Measurements from ENCODE around the gene HGF. TPM values are rescaled to one million over a fixed set of nuclear protein-coding genes. Genes with fewer than 3 reads are reported as not detected.

HGF gene
- total RNA-seq, 1 donor from 2014 or later: not detected

GRCh38 chr7:81776161-81776560 lies 6.3 kb upstream of the HGF start:
- no peak for DNase-seq (ENCODE audit: low read depth)
- TF ChIP-seq CTCF (conservative IDR thresholded peaks at IDR 0.05; ENCODE audit: low read depth, low read length): no peak
- H3K4me3 ChIP-seq (ENCODE audit: low read depth, low read length): no peak overlapping the region

DNA sequence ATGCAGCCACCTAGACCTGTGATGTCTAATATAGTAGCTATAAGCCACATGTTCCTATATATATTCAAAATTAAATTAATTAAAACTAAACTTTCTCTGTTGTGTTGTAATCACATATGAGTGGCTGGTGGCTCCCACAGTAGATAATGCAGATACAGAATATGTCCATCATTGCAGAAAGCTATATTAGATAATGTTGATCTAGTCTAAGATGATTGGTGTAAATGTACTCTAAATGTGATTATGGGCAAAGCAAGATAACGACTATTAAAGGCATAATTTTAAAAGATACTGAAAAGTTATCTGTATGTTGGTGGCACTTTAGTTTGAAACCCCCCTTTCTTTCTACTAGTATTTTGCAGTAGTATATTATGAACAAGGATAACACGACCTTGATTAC lies 5.7 kb upstream of the HGF start:
- H3K4me3 ChIP-seq (ENCODE audit: low read depth, low read length): no peak overlapping the region
- no peak for DNase-seq (ENCODE audit: low read depth)
- TF ChIP-seq CTCF (conservative IDR thresholded peaks at IDR 0.05; ENCODE audit: low read depth, low read length): no peak

GRCh38 chr7:81774551-81774950 lies 4.7 kb upstream of the HGF start:
- DNase-seq (ENCODE audit: low read depth): no peak
- TF ChIP-seq CTCF (conservative IDR thresholded peaks at IDR 0.05; ENCODE audit: low read depth, low read length): no peak
- no peak overlapping the region for H3K4me3 ChIP-seq (ENCODE audit: low read depth, low read length)

GRCh38 chr7:81770728-81771223 lies 929 bp upstream of the HGF start:
- TF ChIP-seq CTCF (conservative IDR thresholded peaks at IDR 0.05; ENCODE audit: low read depth, low read length): no peak
- H3K4me3 ChIP-seq (ENCODE audit: low read depth, low read length): no peak overlapping the region
- DNase-seq (ENCODE audit: low read depth): no peak

DNA sequence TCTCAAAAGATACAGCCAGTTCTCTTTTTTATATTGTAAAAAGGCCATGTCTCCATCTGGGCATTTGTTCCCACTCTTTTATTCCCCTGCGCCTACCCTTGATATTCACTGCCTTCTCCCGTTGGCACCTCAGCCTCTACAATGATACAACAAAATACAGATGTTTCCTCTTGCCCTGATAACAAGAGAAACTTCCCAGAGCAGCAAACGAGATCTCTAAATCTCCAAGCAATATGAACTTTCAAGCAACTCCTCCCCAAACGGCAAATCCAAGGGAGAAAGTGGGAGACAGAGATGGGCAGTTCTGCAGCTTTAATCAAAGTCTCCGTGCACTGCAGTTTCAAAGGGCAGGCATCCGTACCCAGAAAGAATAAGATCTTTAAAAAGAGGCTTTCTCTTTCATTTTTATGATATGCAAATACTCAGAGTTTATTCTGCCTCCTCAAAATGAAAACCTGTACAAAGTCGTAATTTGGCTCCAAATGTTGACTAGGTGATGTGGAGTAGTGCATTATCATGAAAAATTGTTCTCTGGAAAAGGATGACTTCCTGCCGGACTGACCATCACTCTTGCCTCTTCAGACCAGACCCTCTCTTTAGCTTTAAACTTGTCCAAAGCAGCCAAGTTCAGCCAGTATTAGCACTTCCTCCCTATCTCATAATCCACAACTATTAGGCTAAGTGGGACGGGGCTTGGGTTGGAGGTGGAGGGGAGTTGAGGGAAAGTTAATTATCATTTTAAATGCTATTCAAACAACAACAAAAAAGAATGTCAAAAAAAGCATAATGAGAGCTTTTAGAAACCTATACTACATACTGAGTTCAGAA lies 682 bp downstream of the HGF start:
- TF ChIP-seq CTCF (conservative IDR thresholded peaks at IDR 0.05; ENCODE audit: low read depth, low read length): no peak
- no peak overlapping the region for H3K4me3 ChIP-seq (ENCODE audit: low read depth, low read length)
- no peak for DNase-seq (ENCODE audit: low read depth)

DNA sequence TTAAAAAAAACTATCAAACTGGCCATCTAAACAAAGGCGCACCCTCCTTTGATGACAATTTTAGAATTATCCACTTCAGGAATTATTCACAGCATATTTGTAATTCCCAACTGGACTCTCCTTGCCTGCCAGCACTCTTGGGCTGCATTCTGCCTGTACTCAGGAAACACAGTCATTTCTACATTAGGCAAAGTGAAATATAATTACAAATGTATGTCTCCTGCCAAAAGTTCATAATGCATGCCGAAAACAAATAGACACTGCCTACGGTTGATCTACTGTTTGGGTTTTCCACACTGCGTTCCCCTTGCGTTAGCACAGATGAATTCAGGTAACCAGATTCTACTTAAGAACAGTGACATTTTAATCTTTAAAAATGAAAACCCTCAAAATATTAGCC lies 1.9 kb downstream of the HGF start:
- TF ChIP-seq CTCF (conservative IDR thresholded peaks at IDR 0.05; ENCODE audit: low read depth, low read length): no peak
- no peak overlapping the region for H3K4me3 ChIP-seq (ENCODE audit: low read depth, low read length)
- no peak for DNase-seq (ENCODE audit: low read depth)

- DNase-seq (ENCODE audit: low read depth): no peak
- no peak for TF ChIP-seq CTCF (conservative IDR thresholded peaks at IDR 0.05; ENCODE audit: low read depth, low read length)
- no peak overlapping the region for H3K4me3 ChIP-seq (ENCODE audit: low read depth, low read length)
Measured at GRCh38 chr7:81761821-81762220, 8.0 kb downstream of the HGF start.

All from epithelial cell of proximal tubule (primary cell).